A549 (cell line): ENCODE data around the gene SNORC. TPM values are rescaled to one million over a fixed set of nuclear protein-coding genes. Genes with fewer than 3 reads are reported as not detected.
A peak's percentile ranks its signal among the peaks of the same experiment; 100 is the strongest.

Source experiments
- ATAC-seq, 2 experiments: fragments of 200-7000 bp in 1 of 2; fragments of >200 bp in 1 of 2; cut with Nextera tagmentation in 1 of 2; cut with Tn5 transposase in 1 of 2; 3 replicates each; pipeline versions ENCODE4 v1.8.0 to v1.9.1; 2018 to 2020; ENCODE audit warnings: mild to moderate bottlenecking in 1 of 2, moderate library complexity in 1 of 2
- CTCF ChIA-PET: fragments of 300-600 bp; sonication (Branson Sonifier 250); formaldehyde crosslinking; extraction: SDS; loops from one replicate; lab custom pipeline; 2021; ENCODE audit warnings: antibody characterized with exemption, inconsistent platforms; lab: Yijun Ruan, JAX
- POLR2A ChIA-PET: fragments of 350-600 bp; formaldehyde crosslinking; extraction: SDS; loops from one replicate; lab custom pipeline; 2021; ENCODE audit warnings: antibody characterized with exemption, inconsistent platforms; lab: Yijun Ruan, JAX
- DNase-seq, 2 experiments: peaks; one replicate each; pipeline versions ENCODE4 v3.0.0 to v3.0.0-alpha.2; 2011 to 2016; ENCODE audit warnings: low read depth in 1 of 2, low spot score in 1 of 2
- FAIRE-seq: peaks from 2 replicates; lab custom pipeline; 2011; peaks lifted over from hg19 to GRCh38; lab: Jason Lieb, UNC
- H3K27ac ChIP-seq, 2 experiments: fragments of >200 bp; sonication (Bioruptor Twin); formaldehyde crosslinking; 3 replicates each; pipeline ENCODE4 v1.5.1; 2016 to 2017
- H3K4me1 ChIP-seq: fragments of >200 bp; sonication (Bioruptor Twin); formaldehyde crosslinking; 3 replicates; pipeline ENCODE4 v1.6.1; 2016
- H3K4me2 ChIP-seq: fragments of >200 bp; sonication (Bioruptor Twin); formaldehyde crosslinking; 3 replicates; pipeline ENCODE4 v1.6.1; 2016
- H3K4me3 ChIP-seq: fragments of >200 bp; sonication (Bioruptor Twin); formaldehyde crosslinking; 3 replicates; pipeline ENCODE4 v1.5.1; 2016
- H3K9me3 ChIP-seq: fragments of >200 bp; sonication (Bioruptor Twin); formaldehyde crosslinking; 3 replicates; pipeline ENCODE4 v1.6.1; 2016
- CBX2 ChIP-seq: fragments of 200-600 bp; sonication (generic); IDR thresholded peaks from 2 replicates; pipeline ENCODE4 v1.6.1; 2016; ENCODE audit warnings: low read depth, mild to moderate bottlenecking, borderline replicate concordance
- CHD2 ChIP-seq: fragments of 150-350 bp; IDR thresholded peaks from 2 replicates; pipeline ENCODE4 v1.6.1; 2014; ENCODE audit warnings: low read length; ENCODE audit not compliant: partially characterized antibody
- CHD4 ChIP-seq: fragments of 200-600 bp; sonication (generic); IDR thresholded peaks from 2 replicates; pipeline ENCODE4 v1.6.1; 2016; ENCODE audit warnings: antibody characterized with exemption, mild to moderate bottlenecking, borderline replicate concordance
- HOXB13 ChIP-seq: fragments of 250-450 bp; sonication (Bioruptor Pico); IDR thresholded peaks from 2 replicates; pipeline ENCODE4 v1.5.0; 2020; ENCODE audit warnings: low read depth, mild to moderate bottlenecking, moderate library complexity
- KDM1A ChIP-seq: fragments of 200-600 bp; sonication (generic); IDR thresholded peaks from 2 replicates; pipeline ENCODE4 v1.6.1; 2016; ENCODE audit warnings: low read depth, mild to moderate bottlenecking
- MYC ChIP-seq: IDR thresholded peaks from 2 replicates; pipeline ENCODE4 v1.6.1; 2012; ENCODE audit warnings: mild to moderate bottlenecking, inconsistent platforms, low read length, improper control_type of control experiment, borderline replicate concordance
- NFE2L2 ChIP-seq: fragments of 150-350 bp; conservative IDR thresholded peaks from 2 replicates; pipeline ENCODE4 v1.6.1; 2014; ENCODE audit warnings: low read length
- NPAS2 ChIP-seq: fragments of 250-450 bp; sonication (Bioruptor Pico); IDR thresholded peaks from 2 replicates; pipeline ENCODE4 v1.8.0; 2022; ENCODE audit warnings: mild to moderate bottlenecking, moderate library complexity, borderline replicate concordance
- NR3C1 ChIP-seq: fragments of >200 bp; sonication (Bioruptor Twin); formaldehyde crosslinking; IDR thresholded peaks from 3 replicates; pipeline ENCODE4 v1.6.1; 2017
- PHF8 ChIP-seq: fragments of 200-600 bp; sonication (generic); IDR thresholded peaks from 2 replicates; pipeline ENCODE4 v1.6.1; 2016; ENCODE audit warnings: low read depth, mild to moderate bottlenecking, antibody characterized with exemption, moderate library complexity, borderline replicate concordance
- RAD21 ChIP-seq, 2 experiments: fragments of >200 bp in 1 of 2; sonication (Bioruptor Twin) in 1 of 2; formaldehyde crosslinking in 1 of 2; IDR thresholded peaks in 1 of 2; conservative IDR thresholded peaks in 1 of 2; 2 replicates in 1 of 2; 3 replicates in 1 of 2; pipeline ENCODE4 v1.6.1; 2012 to 2018; ENCODE audit warnings: inconsistent platforms in 1 of 2
- RARB ChIP-seq: fragments of 250-450 bp; sonication (Bioruptor Pico); IDR thresholded peaks from 2 replicates; pipeline ENCODE4 v1.8.0; 2021; ENCODE audit warnings: mild to moderate bottlenecking, moderate library complexity
- RCOR1 ChIP-seq: fragments of 150-350 bp; IDR thresholded peaks from 2 replicates; pipeline ENCODE4 v1.6.1; 2014; ENCODE audit warnings: antibody characterized with exemption, low read length, low read depth
- REST ChIP-seq: fragments of 200-600 bp; sonication (generic); IDR thresholded peaks from 2 replicates; pipeline ENCODE4 v1.6.1; 2016; ENCODE audit warnings: antibody characterized with exemption, mild to moderate bottlenecking, moderate library complexity
- TFCP2L1 ChIP-seq: fragments of 250-450 bp; sonication (Bioruptor Pico); IDR thresholded peaks from 2 replicates; pipeline ENCODE4 v1.5.0; 2021; ENCODE audit warnings: mild to moderate bottlenecking
- ZC3H11A ChIP-seq: fragments of 450-650 bp; IDR thresholded peaks from 2 replicates; pipeline ENCODE4 v1.6.1; 2014; ENCODE audit warnings: antibody characterized with exemption, mild to moderate bottlenecking
- ZFP36 ChIP-seq: fragments of 450-650 bp; IDR thresholded peaks from 2 replicates; pipeline ENCODE4 v1.6.1; 2014; ENCODE audit warnings: borderline replicate concordance; ENCODE audit not compliant: partially characterized antibody
- WGBS: methylation state at CpG from one replicate; pipeline ENCODE4 v1.1.6; 2017; ENCODE audit errors: missing lambda C conversion rate; 5-methylcytosine and 5-hydroxymethylcytosine counted together
- polyA plus RNA-seq, 4 experiments: library from polyadenylated mRNA; depleted of rRNA in 3 of 4; stranded (reverse); fragments of >200 nt; fragmentation: RNase III in 1 of 4; extraction: RNeasy Plus Mini Kit Qiagen cat#74134 plus additional on column Dnase treatment in 1 of 4; gene quantifications; 2 replicates in 3 of 4; 3 replicates in 1 of 4; pipeline ENCODE4 v1.2.3, GENCODE V29; 2011 to 2017

SNORC gene
- polyA plus RNA-seq, 2 of the 4 experiments (the other 2 are of a cell fraction), result 8.4 to 9.1 TPM

- Histone ChIP-seq H3K4me2 (no peak overlapping the region), H3K4me1 (peaks cover 24% of the 10 kb centered on the region), H3K4me3 (no peak overlapping the region), H3K27ac (peak overlapping the region; percentile 26 to 97; a peak in 4 of 6 replicates), H3K9me3 (no peaks in the 10 kb centered on the region)
- TF ChIP-seq ZFP36 (no peak), REST (no peak), ZC3H11A (no peak), PHF8 (no peak), KDM1A (no peak)
- ATAC-seq (no peak), FAIRE-seq (no peak), DNase-seq (no peak)
- WGBS, result 87% methylated on average over 15 of the region's 17 CpGs
- POLR2A ChIA-PET, result no interaction called here
- CTCF ChIA-PET, result interaction anchor here (0.9 to 1.0 kb wide), 3 partner anchors 10 to 184 kb away, joined by 3 to 4 read pairs (median 3); no protein-coding TSS in a partner anchor
Measured at GRCh38 chr2:232870766-232871371, 805 bp downstream of the SNORC start.

- no peak for ATAC-seq
- TF ChIP-seq NFE2L2, result no peak
- no peak for TF ChIP-seq HOXB13 (CRISPR knock-in tag)
- TF ChIP-seq CHD4, result no peak
- TF ChIP-seq, all 56 proteins: peak for 0
- H3K9me3 ChIP-seq, result no peaks in the 10 kb centered on the region
- ChIA-PET POLR2A (no interaction called here), CTCF (interaction anchor here (0.9 to 1.0 kb wide), 3 partner anchors 10 to 183 kb away, joined by 3 to 4 read pairs (median 3); no protein-coding TSS in a partner anchor)
- H3K4me2 ChIP-seq, result no peak overlapping the region
- H3K4me3 ChIP-seq, result no peak overlapping the region
- peaks cover 24% of the 10 kb centered on the region for H3K4me1 ChIP-seq
- no peak for DNase-seq
- no peak for FAIRE-seq
- WGBS, result 80% methylated on average over 1 of the region's 15 CpGs
- peak overlapping the region; percentile 26 to 97; a peak in 4 of 6 replicates for H3K27ac ChIP-seq
Measured at GRCh38 chr2:232871418-232871834, 1.4 kb downstream of the SNORC start.

GRCh38 chr2:232871835-232872736, 2.0 kb downstream of the SNORC start:
- H3K9me3 ChIP-seq, result no peaks in the 10 kb centered on the region
- DNase-seq, result no peak
- H3K4me2 ChIP-seq, result no peak overlapping the region
- no peak for FAIRE-seq
- ChIA-PET CTCF (interaction anchor here (0.9 to 3.3 kb wide), 4 partner anchors 11 to 182 kb away, joined by 3 to 10 read pairs (median 6); no protein-coding TSS in a partner anchor), POLR2A (no interaction called here)
- no peak for ATAC-seq
- peak overlapping the region; percentile 26 to 97; a peak in 4 of 6 replicates for H3K27ac ChIP-seq
- WGBS, result 94% methylated on average over 17 of the region's 22 CpGs
- no peak overlapping the region for H3K4me3 ChIP-seq
- TF ChIP-seq NPAS2 (CRISPR knock-in tag) (no peak), CBX2 (no peak)
- peaks cover 24% of the 10 kb centered on the region for H3K4me1 ChIP-seq

GRCh38 chr2:232872826-232873225, 2.8 kb downstream of the SNORC start:
- 90% methylated on average over 5 of the region's 9 CpGs for WGBS

More at GRCh38 chr2:232872826-232873225, 2.8 kb downstream of the SNORC start:
- ChIA-PET POLR2A (interaction anchor here (1.1 kb wide), 1 partner anchor 16 kb away, joined by 3 read pairs; no protein-coding TSS in a partner anchor), CTCF (interaction anchor here (1.0 to 3.3 kb wide), 3 partner anchors 16 to 181 kb away, joined by 4 to 10 read pairs (median 7); no protein-coding TSS in a partner anchor)
- Histone ChIP-seq H3K9me3 (no peaks in the 10 kb centered on the region), H3K4me1 (peaks cover 27% of the 10 kb centered on the region), H3K4me2 (no peak overlapping the region), H3K27ac (peak overlapping the region in 1 of 2 experiments; percentile 97; a peak in 3 of 6 replicates), H3K4me3 (no peak overlapping the region)
- TF ChIP-seq NR3C1 (no peak), CHD2 (no peak), RARB (CRISPR knock-in tag) (no peak), ZC3H11A (no peak), MYC (no peak), RAD21 (conservative IDR thresholded peaks at IDR 0.05 in 1 of 2, IDR thresholded peaks at IDR 0.05 in 1 of 2) (no peak), TFCP2L1 (CRISPR knock-in tag) (no peak), RCOR1 (no peak)
- FAIRE-seq, result no peak
- ATAC-seq, result no peak
- no peak for DNase-seq
